ENCODE results near the gene EDARADD.
A peak's percentile ranks its signal among the peaks of the same experiment; 100 is the strongest.

EDARADD gene

GRCh38 chr1:236403905-236404696, 10.0 kb downstream of the EDARADD start:
- TF ChIP-seq GATA3 (IDR thresholded peaks at IDR 0.05; ENCODE audit: low read depth, low read length), result no peak
- no peak for TF ChIP-seq GATA2 (IDR thresholded peaks at IDR 0.05; ENCODE audit: low read depth, low read length)

- TF ChIP-seq GATA2 (IDR thresholded peaks at IDR 0.05; ENCODE audit: low read depth, low read length) (no peak), GATA3 (IDR thresholded peaks at IDR 0.05; ENCODE audit: low read depth, low read length) (no peak)
Measured at GRCh38 chr1:236407059-236407458, 13.0 kb downstream of the EDARADD start.

GRCh38 chr1:236413688-236414087, 19.6 kb downstream of the EDARADD start:
- TF ChIP-seq GATA2 (IDR thresholded peaks at IDR 0.05; ENCODE audit: low read depth, low read length) (no peak), GATA3 (IDR thresholded peaks at IDR 0.05; ENCODE audit: low read depth, low read length) (no peak)

- no peak for TF ChIP-seq GATA3 (IDR thresholded peaks at IDR 0.05; ENCODE audit: low read depth, low read length)
- TF ChIP-seq GATA2 (IDR thresholded peaks at IDR 0.05; ENCODE audit: low read depth, low read length), result no peak
Measured at GRCh38 chr1:236416165-236416564, 22.1 kb downstream of the EDARADD start.

GRCh38 chr1:236417336-236417735, 23.2 kb downstream of the EDARADD start:
- TF ChIP-seq GATA3 (IDR thresholded peaks at IDR 0.05; ENCODE audit: low read depth, low read length), result peak; percentile 85
- peak; percentile 66 for TF ChIP-seq GATA2 (IDR thresholded peaks at IDR 0.05; ENCODE audit: low read depth, low read length)

- TF ChIP-seq GATA2 (IDR thresholded peaks at IDR 0.05; ENCODE audit: low read depth, low read length) (peak; percentile 67), GATA3 (IDR thresholded peaks at IDR 0.05; ENCODE audit: low read depth, low read length) (no peak)
Measured at GRCh38 chr1:236419502-236419901, 25.4 kb downstream of the EDARADD start.

GRCh38 chr1:236421022-236421421, 26.9 kb downstream of the EDARADD start:
- TF ChIP-seq GATA3 (IDR thresholded peaks at IDR 0.05; ENCODE audit: low read depth, low read length), result no peak
- no peak for TF ChIP-seq GATA2 (IDR thresholded peaks at IDR 0.05; ENCODE audit: low read depth, low read length)

GRCh38 chr1:236421850-236422516, 27.9 kb downstream of the EDARADD start:
- TF ChIP-seq GATA3 (IDR thresholded peaks at IDR 0.05; ENCODE audit: low read depth, low read length) (no peak), GATA2 (IDR thresholded peaks at IDR 0.05; ENCODE audit: low read depth, low read length) (no peak)

GRCh38 chr1:236422517-236422876, 28.4 kb downstream of the EDARADD start:
- no peak for TF ChIP-seq GATA2 (IDR thresholded peaks at IDR 0.05; ENCODE audit: low read depth, low read length)
- no peak for TF ChIP-seq GATA3 (IDR thresholded peaks at IDR 0.05; ENCODE audit: low read depth, low read length)

- TF ChIP-seq GATA2 (IDR thresholded peaks at IDR 0.05; ENCODE audit: low read depth, low read length), result no peak
- no peak for TF ChIP-seq GATA3 (IDR thresholded peaks at IDR 0.05; ENCODE audit: low read depth, low read length)
Measured at GRCh38 chr1:236425031-236425663, 31.1 kb downstream of the EDARADD start.

GRCh38 chr1:236426215-236426614, 32.1 kb downstream of the EDARADD start:
- no peak for TF ChIP-seq GATA2 (IDR thresholded peaks at IDR 0.05; ENCODE audit: low read depth, low read length)
- TF ChIP-seq GATA3 (IDR thresholded peaks at IDR 0.05; ENCODE audit: low read depth, low read length), result no peak

GRCh38 chr1:236429715-236430274, 35.7 kb downstream of the EDARADD start:
- TF ChIP-seq GATA3 (IDR thresholded peaks at IDR 0.05; ENCODE audit: low read depth, low read length), result no peak
- no peak for TF ChIP-seq GATA2 (IDR thresholded peaks at IDR 0.05; ENCODE audit: low read depth, low read length)

- TF ChIP-seq GATA3 (IDR thresholded peaks at IDR 0.05; ENCODE audit: low read depth, low read length), result no peak
- no peak for TF ChIP-seq GATA2 (IDR thresholded peaks at IDR 0.05; ENCODE audit: low read depth, low read length)
Measured at GRCh38 chr1:236433819-236434315, 39.8 kb downstream of the EDARADD start.

- TF ChIP-seq GATA2 (IDR thresholded peaks at IDR 0.05; ENCODE audit: low read depth, low read length) (no peak), GATA3 (IDR thresholded peaks at IDR 0.05; ENCODE audit: low read depth, low read length) (no peak)
Measured at GRCh38 chr1:236438614-236439013, 44.5 kb downstream of the EDARADD start.

Measured in SH-SY5Y (cell line).